GM18508 (cell line): ENCODE data around the gene TMCC1.
"Not testable (repeated sequence)": the region's sequence is repeated elsewhere in the genome, so short reads cannot be mapped to it uniquely, and the experiment has no call there.

Experiments
- ATAC-seq: cut with Tn5 transposase; IDR thresholded peaks from one replicate; pipeline ENCODE4 v1.9.1; 2021; ENCODE audit warnings: moderate number of reproducible peaks; ENCODE audit not compliant: insufficient read depth, unreplicated experiment

The TMCC1 gene

DNA sequence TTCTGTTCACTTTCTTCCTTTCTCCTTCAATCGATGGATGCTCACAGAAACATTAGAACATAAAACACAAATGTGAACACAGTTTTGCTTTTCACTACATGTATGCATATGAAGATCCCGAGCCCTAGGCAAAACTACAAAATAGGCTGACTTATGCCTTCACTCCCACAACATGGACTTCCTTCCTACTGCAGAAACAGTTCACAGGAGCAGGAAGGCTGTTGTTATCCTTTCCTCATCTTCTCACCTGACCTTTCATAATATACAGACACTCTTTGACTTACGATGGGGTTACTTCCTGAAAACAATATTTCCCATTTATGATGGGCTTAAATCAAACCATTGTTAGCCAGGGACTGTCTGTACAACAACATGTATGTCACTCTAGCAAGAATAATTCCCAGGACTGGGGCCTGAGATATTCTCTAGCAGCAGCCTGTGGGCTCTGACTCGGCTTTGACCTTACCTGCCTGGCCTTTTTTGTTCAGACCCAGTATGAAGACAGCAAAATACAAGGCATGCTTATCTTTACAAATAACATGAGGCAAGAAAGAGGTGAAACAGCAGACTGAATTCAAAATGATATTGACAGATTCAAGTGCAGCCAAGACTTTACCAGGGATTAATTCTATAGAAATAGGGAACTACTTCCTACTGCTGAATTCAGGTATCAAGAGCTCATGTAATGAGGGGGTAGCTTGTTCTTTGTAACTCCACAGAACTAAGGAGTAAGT lies 235.2 kb downstream of the TMCC1 start:
- no peak for ATAC-seq

DNA sequence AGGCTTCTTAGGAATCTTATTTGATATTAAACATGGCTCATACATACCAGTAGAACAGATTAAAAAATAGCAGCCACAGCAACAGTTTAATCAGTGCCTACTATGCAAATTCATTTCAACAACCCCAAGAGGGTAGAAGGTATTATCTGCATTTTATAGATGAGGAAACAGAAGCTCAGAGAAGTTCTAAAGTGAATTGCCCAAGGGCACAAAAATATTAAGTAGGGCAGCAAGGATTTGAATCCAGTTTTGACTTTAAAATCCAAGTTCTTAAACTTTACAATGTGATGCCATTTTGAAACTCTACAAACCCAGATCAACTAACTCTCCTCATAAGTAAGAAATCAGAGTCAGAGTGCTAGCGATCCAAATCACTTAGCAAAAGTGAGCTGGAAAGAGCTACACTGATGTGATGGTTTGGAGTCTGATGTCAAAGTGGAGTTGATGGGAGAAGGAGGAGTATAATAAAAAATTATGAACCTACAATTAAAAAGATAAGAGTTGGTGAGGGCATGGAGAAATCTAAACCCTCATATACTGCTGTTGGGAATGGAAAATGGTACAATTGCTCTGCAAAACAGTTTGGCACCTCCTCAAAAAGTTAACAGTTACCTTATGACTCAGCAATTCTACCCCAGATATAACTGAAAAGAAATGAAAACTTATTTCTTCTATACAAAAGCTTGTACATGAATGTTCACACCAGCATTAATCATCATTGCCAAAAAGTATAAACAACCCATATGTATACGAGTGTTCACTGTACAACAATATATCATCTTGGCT lies 236.1 kb downstream of the TMCC1 start:
- no peak for ATAC-seq

DNA sequence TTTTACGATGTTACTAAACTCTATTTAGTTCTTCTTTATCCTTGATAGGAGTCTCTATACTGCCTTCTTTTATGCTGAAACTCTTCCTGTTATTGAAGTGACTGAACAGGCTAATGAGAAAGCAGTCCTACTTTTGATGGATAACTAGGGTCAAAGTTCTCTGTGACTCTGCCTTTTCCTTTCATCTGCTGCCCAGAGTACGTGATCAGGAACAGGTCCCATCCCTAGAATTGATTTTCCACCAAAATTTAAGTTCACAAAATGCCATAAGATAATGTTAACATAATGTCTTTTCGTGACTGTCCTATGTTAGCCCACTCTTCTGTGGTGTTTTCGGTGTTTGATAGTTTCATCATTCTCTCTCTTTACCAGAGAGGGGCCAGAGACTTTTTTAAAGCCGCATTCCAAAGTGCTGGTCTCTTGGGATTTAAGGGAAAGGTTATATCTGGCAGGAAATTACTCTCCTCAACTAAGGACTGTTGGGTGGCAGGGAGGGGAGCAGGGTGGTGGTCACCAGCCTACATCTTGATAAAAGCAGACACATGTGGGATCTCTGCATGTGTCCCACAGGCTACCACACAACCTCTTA lies 236.8 kb downstream of the TMCC1 start:
- no peak for ATAC-seq

DNA sequence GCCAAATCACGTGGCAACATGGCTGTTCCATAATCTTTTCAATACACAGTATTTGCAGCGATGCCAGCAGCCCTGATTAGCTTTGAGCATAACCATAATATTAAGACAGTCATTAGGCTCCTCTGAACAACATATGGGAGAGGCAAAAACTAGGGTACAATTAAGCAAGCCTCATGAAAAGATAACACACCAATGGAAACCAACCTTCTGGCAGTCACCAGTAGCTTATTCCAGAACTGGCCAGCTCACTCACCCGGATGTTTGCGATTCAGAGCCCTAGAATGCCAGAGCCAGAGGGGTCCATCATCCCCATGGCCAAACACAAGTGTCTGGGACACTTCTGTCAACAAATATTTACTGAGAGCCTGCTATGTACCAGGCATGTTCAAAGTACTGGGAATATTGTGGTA lies 238.2 kb downstream of the TMCC1 start:
- no peak for ATAC-seq

DNA sequence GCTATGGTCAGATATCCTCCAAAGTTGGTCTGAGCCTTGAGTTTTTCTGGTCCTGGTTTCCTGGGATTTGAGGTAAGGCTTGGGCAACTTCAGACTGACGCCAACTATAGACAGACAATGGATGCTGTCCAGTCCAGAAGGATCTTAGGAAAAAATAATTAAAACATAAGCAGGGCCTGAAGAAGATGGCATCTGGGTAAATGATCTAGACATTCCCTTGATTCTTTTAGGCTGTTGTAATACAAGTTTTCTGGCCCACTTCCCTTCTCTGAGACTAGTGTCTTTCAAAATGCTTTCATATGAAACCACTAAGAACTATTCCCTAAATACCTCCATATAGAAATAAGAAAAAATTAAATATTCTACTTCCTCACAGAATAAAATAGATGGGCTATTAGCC lies 239.4 kb downstream of the TMCC1 start:
- no peak for ATAC-seq

DNA sequence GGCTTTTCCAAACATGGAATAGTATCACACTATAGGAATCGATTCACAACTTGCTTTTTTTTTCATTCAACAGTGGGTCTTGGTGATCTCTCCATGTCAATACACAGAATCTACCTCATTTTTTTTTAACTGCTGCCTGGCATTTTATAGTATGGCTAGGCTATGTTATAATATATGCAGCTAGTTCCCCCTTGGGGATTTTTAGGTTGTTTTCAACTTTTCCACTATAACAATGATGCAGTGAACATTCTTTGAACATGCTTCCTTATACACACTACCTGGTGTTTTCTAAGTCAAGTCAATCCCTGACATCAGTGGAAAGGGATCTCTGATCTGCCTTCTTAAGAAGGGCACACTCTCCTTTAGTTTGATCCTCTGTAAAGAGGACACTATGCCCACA lies 240.5 kb downstream of the TMCC1 start:
- ATAC-seq, result no peak

DNA sequence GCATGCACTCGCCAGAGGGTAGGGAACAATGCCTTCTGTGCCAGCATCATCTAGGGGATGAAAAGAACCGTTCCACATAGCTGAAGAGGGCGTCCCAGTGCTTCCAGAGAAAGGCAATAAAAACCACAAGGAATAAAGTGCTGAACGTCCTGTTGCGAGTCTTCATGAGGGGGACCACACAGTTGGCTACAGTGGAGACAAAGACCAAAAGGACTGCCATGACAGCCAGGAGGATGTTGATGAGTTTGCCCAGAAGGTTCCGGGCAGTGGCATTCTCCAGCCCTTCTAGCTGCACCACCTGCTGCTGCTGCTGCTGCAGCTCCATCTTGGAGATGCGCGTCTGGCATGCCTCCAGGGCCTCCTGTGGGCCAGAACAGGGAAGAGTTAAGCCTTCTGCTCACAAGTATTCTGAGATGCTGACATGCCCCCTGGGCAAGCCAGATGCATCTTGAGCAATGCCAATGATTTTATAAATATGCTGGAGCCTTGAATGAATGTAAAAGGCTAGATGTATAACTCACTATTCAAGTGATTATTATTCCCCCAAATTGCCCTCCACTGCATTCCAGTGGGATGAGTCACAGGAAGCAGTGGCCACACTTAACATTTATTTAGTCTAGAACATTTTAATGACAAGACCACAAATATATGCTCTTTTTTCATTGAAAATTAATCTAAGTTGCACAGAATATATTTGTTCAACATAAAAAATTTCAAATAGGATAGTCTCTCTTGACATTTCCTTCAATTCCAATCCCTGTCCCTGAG lies 241.9 kb downstream of the TMCC1 start:
- ATAC-seq, result no peak

DNA sequence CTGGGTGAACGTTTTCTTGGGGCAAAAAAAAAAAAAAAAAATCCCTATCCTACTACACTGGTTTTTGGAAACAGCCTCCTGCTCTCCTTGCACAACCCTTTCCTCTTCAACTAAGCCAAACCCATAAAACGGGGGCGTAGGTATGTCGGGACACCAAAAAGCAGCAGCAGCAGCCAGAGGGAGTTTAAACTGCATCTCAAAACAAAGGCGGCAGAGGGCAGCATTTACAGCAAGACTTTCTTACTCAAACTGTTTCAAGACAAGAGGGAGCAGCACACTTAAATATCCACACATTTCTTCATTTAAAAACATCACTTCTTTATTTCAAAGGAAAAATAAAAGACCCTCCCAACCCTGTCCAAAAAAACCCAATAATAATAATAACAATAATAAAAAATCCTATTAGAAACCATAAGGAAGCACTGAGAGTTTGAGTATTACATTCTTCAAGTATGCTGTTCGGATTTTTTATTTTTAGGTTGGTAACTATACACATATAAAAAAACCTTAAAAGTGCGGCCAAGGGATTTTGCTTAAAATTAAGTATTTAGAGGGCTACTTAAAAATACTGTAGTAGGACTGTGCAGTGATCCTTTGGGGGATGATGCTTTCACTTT lies 243.1 kb downstream of the TMCC1 start:
- no peak for ATAC-seq

DNA sequence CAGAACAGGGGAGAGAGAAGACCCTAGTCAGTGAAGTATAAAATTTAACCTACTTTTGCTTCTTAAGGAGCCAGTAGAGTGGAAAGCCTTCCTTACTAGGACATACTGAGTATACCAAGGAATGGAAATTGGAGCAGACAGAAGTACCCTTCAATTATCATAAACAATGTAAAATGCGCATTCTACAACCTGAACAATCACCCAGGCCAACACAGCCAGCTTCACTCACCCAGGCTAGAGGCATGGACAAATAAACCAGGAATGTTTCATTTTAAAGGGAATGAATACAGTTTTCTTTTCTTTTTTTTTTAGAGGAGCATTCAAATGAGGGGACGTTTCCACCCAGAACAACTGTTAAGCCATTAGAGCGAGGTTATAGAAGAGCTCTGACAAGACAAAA lies 245.1 kb downstream of the TMCC1 start:
- ATAC-seq, result no peak

DNA sequence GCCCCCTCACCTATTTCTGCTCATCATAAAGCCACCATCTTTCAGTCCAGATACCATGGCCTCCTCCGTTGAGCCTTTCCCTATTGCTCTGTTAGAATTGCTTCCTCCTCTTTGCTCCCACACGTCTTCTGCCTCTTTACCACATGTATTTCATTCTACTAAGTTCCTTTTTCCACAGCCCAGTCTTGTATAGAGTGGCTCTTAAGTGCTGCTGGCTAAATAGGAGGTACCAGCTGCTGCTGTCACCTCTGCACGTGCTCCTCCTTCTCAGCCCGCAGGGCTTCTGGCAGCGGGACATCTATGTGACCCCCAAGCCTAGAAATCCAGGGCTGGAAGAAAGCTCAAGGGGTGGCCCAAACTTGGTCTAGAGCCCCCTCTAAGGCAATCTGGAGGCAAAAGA lies 248.2 kb downstream of the TMCC1 start:
- ATAC-seq, result no peak

DNA sequence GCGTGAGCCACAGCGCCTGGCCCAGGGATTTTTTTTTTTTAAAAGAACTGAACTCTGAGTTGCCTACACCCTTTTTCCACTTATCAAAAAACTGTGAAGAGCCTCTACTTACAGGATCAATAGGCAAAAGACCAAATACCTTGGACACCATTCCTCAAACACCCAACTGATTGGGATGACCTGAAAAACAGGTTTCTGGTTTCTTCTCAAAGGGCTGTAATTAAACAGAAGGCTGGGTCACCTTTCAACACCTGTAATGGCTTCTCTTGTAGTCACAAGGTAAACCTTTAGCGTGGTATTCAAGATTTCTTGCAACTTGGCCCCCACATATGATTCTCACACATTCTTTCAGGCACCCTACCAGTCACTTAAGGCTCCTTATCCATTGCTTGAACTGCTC lies 248.7 kb downstream of the TMCC1 start:
- ATAC-seq, result no peak

DNA sequence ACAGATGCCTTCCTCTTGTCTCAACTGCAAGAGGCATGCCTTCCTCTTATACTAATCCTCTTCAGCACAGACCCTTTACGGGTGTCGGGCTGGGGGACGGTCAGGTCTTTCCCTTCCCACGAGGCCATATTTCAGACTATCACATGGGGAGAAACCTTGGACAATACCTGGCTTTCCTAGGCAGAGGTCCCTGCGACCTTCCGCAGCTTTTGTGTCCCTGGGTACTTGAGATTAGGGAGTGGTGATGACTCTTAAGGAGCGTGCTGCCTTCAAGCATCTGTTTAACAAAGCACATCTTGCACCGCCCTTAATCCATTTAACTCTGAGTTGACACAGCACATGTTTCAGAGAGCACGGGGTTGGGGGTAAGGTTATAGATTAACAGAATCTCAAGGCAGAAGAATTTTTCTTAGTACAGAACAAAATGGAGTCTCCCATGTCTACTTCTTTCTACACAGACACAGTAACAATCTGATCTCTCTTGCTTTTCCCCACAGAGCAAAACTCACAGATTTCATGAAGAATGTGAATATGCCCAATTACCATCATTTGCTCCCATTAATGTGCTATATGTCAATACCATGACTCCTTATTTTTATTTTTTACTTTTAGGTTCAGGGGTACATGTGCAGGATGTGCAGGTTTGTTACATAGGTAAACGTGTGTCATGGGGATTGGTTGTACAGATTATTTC lies 251.8 kb downstream of the TMCC1 start:
- ATAC-seq, result not testable (repeated sequence)

DNA sequence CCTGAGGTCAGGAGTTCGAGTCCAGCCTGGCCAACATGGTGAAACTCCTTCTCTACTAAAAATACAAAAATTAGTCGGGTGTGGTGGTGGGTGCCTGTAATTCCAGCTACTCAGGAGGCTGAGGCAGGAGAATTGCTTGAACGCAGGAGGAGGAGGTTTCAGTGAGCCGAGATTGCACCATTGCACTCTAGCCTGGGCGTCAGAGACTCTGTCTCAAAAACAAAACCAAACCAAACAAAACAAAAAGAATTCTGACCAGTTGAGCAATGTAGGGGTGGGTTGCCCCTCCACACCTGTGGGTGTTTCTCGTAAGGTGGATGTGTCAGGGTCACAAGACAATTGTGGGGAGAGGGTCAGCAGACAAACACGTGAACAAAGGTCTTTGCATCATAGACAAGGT lies 252.5 kb downstream of the TMCC1 start:
- ATAC-seq, result not testable (repeated sequence)

DNA sequence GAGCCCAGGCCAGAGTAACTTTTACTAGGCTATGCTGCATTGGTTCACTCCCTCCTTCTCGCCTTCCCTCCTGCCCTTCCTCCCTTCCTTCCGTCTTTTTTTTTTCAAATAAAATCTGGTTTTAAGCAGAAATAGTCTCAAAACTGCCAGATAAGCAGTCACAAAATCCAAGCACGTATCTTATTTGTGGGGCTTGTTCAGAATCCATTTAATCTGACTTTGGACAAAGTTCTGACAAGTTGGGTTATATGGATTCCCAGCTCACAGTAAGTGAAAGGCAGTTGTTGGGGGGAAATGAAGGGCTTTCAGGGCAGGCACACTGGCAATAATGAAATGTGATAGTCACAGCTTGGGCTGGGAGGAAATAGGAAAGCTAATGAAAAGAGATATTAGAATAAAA lies 255.0 kb downstream of the TMCC1 start:
- no peak for ATAC-seq

DNA sequence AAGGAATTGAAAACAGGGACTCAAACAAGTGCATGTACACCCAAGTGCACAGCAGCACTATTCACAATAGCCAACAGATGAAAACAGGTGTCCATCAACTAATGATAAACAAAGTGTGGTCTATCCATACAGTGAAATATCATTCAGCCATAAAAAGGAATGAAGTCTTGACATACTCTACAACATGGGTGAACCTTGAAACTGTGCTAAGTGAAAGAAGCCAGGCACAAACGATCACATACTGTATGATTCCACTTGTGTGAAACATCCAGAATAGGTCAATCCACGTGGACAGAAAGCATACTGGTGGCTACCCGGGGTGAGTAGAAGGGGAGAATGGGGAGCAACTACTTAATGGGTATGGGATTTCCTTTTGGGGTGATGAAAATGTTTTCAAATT lies 257.4 kb downstream of the TMCC1 start:
- no peak for ATAC-seq

DNA sequence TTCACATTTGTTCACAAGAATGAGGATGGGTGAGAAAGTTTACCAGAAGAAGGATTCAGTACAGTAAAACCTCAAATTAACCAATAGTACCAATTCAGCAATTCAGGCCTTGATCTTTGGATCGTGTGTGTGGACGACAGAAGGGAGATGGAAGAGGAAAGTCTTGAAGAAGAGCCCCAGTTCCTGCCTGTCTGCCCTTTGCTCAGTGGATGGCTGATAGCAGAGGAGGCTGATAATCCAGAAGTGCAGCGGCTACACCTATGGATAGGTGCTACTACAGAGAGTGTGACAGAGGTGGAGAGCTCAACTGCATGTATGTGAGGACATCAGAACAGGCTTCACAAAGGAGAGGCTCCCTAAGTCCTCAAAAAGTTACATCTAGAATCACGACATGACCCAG lies 257.9 kb downstream of the TMCC1 start:
- no peak for ATAC-seq

DNA sequence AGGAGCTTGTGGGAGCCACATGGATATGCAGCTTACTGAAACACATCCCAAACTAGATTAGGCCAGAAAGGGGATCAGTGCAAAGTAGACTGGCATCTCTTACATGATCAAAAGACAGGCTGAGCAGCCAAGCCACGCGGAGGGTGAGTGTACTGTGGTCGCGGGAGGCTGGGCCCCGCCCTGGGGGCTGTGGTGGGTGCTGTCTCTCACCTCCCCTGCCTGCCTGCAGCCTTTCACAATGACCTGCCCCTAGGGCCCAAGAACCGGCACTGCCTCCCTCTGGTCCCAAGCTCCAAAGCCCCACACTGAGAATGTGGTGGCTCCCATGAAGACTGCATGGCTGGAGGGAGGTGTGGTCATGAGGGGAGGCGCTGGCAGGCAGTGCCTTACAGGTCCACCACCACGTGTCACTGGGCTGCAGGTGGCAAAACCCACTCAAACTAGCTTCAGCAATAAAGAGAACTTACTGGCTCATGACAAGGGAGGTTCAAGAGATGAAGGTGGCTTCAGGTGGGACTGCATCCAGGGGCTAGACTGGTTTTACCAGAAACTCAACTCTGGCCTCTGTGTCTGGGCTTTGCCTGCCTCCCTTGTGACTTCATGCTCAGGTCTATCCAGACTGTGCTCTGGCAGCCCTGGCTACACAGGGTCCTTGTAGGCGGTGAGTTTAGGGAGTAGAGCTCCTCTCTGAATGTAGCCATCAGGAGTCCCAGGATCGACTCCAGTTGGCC lies 259.6 kb downstream of the TMCC1 start:
- no peak for ATAC-seq

DNA sequence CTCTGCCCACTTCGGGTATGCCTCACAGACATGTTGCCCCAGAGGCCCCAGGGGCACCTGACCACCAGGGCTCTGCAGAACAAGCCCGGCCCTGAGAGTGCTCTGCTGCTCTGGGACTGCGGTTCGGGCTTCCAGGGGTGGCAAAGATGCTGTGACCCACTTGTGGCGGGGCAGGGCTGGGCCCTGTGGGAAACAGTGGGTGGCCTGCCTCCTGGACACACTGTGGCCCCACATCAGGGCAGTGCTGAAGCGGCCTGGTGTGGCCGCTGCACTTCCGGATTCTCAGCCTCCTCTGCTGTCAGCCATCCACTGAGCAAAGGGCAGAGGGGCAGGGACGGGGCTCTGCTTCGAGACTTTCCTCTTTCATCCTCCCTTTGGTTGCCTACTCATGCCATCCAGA lies 260.5 kb downstream of the TMCC1 start:
- no peak for ATAC-seq

DNA sequence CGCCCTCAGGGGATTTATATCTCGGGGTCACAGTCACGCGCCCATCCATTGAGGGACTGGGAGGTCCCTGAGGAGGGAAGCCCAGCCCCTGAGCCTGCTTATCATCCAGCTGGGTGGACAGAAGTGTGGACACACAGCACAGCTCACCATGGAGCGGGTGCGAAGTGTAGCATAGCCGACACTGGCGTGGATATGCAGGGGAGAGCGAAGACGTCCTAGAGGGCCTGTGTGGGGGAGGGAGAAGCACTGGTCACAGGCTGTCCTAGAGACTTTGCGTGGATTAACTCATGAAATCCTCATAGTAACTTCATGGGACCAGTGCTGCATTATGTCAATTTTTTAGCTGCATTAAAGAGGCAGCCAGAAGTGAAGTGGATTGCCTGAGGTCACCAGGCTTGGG lies 261.0 kb downstream of the TMCC1 start:
- ATAC-seq, result no peak
